Panc1 (cell line): ENCODE results near the gene SPHKAP. TPM values are rescaled to one million over a fixed set of nuclear protein-coding genes. Genes with fewer than 3 reads are reported as not detected.

Source experiments
- ATAC-seq: fragments of 200-7000 bp; cut with Tn5 transposase; 2 replicates; pipeline ENCODE4 v1.9.1; 2020; ENCODE audit warnings: mild to moderate bottlenecking, moderate library complexity
- BruUV-seq: library from RNA; stranded (reverse); fragments of 400-500 nt; replicated peaks from 2 replicates; lab custom pipeline; 2021; lab: Mats Ljungman, UMichigan
- CTCF ChIA-PET: fragments of 300-600 bp; sonication (Branson Sonifier 250); formaldehyde crosslinking; loops from one replicate; lab custom pipeline; 2022; ENCODE audit warnings: antibody characterized with exemption; lab: Charles Lee
- POLR2A ChIA-PET: fragments of 300-600 bp; sonication (Branson Sonifier 250); formaldehyde crosslinking; loops from one replicate; lab custom pipeline; 2022; ENCODE audit warnings: antibody characterized with exemption; lab: Charles Lee
- DNase-seq: peaks from one replicate; pipeline ENCODE4 v3.0.0-alpha.2; 2010; ENCODE audit warnings: low read depth, low spot score
- H3K27ac ChIP-seq: 2 replicates; pipeline ENCODE4 v1.5.1; 2011; ENCODE audit warnings: mild to moderate bottlenecking, low read length, inconsistent platforms
- H3K27me3 ChIP-seq: fragments of 200-500 bp; sonication (Bioruptor generic); 2 replicates; pipeline ENCODE4 v1.6.0; 2014; ENCODE audit warnings: low read length, inconsistent platforms; ENCODE audit not compliant: control insufficient read depth, insufficient read depth
- H3K36me3 ChIP-seq: fragments of 200-500 bp; sonication (Bioruptor generic); 2 replicates; pipeline ENCODE4 v1.5.1; 2014; ENCODE audit warnings: inconsistent platforms, mild to moderate bottlenecking, low read length, moderate library complexity; ENCODE audit not compliant: control insufficient read depth, insufficient read depth
- H3K4me1 ChIP-seq: 2 replicates; pipeline ENCODE4 v1.5.1; 2011; ENCODE audit warnings: inconsistent platforms, mild to moderate bottlenecking, low read length, moderate library complexity; ENCODE audit not compliant: control insufficient read depth, insufficient read depth
- H3K4me3 ChIP-seq, 2 experiments: 2 replicates each; pipeline ENCODE4 v1.5.1; 2011 to 2012; ENCODE audit warnings: low read depth in 2 of 2, low read length in 2 of 2, mild to moderate bottlenecking in 2 of 2, inconsistent platforms in 1 of 2, moderate library complexity in 1 of 2
- H3K9me3 ChIP-seq: fragments of 200-500 bp; sonication (Bioruptor generic); 2 replicates; pipeline ENCODE4 v1.5.1; 2014; ENCODE audit warnings: low read depth, mild to moderate bottlenecking, inconsistent platforms, low read length, moderate library complexity; ENCODE audit not compliant: control insufficient read depth, insufficient read depth
- POLR2AphosphoS5 ChIP-seq: IDR thresholded peaks from 2 replicates; pipeline ENCODE4 v1.6.1; 2012; ENCODE audit warnings: mild to moderate bottlenecking, low read depth, low read length, moderate library complexity
- SIN3A ChIP-seq: IDR thresholded peaks from 2 replicates; pipeline ENCODE4 v1.6.1; 2012; ENCODE audit warnings: low read depth, mild to moderate bottlenecking, low read length, moderate library complexity, borderline replicate concordance; ENCODE audit not compliant: insufficient read depth
- TCF7L2 ChIP-seq: IDR thresholded peaks from 2 replicates; pipeline ENCODE4 v1.6.1; 2011; ENCODE audit warnings: mild to moderate bottlenecking, low read depth, low read length, inconsistent platforms
- in situ Hi-C: cut with HindIII; loops from 2 replicates; pipeline ENCODE4 v1.10.0; 2016; ENCODE audit warnings: low sequenced_read_pairs, low pct_unique_long_range_greater_than_20kb
- intact Hi-C: fragments of 100-400 bp; cut with micrococcal nuclease; formaldehyde crosslinking; loops from one replicate; pipeline ENCODE4 v1.10.0; 2022; ENCODE audit not compliant: unreplicated experiment
- total RNA-seq: library from RNA; stranded (reverse); gene quantifications from one replicate; pipeline ENCODE4 v1.2.1, GENCODE V29; 2021; ENCODE audit not compliant: unreplicated experiment
- TF ChIP-seq, protein P1 (sequence below), 2 experiments: IDR thresholded peaks; 2 replicates each; pipeline ENCODE4 v1.6.1; 2011 to 2012; ENCODE audit warnings: low read depth in 2 of 2, control low read depth in 1 of 2, low read length in 1 of 2, mild to moderate bottlenecking in 1 of 2, moderate library complexity in 1 of 2; ENCODE audit not compliant: insufficient read depth in 1 of 2
- TF ChIP-seq, protein P2 (sequence below): fragments of 450-650 bp; IDR thresholded peaks from 2 replicates; pipeline ENCODE4 v1.5.1; 2017; ENCODE audit warnings: mild to moderate bottlenecking

SPHKAP gene
- total RNA-seq, 1 experiment from 2014 or later, result not detected

DNA sequence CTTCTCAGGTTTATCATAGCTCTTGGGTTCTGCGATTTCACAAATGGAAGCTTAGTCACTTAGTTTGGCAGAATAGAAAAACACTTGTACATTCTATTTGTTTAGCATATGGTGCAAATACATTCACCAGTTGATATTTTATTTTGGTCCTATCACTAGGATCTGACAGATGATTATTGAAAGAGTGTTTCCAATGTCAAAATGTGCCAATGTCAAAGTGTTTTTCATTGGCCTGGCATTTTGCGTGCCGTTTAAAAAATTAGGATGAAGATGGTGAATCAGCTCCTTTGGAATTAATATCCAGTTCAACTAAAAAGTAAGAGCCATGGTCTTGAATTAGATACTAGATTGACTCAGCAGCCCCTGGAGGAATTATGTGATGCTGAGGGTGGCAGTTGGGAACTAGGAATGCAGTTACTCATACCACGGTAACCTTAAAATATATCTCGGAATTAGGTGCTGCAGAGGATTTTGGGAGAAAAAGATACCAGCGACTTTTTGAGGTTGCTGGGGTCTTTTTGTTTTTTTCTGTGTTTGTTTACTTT is 87.0 kb downstream of the SPHKAP start:
- Histone ChIP-seq H3K9me3 (no peaks in the 10 kb centered on the region), H3K36me3 (no peaks in the 10 kb centered on the region), H3K27me3 (no peaks in the 10 kb centered on the region), H3K4me3 (no peak overlapping the region), H3K4me1 (no peaks in the 10 kb centered on the region), H3K27ac (no peak overlapping the region)
- ChIA-PET POLR2A (no interaction called here), CTCF (interaction anchor here (0.6 kb wide), 1 partner anchor 350 kb away, joined by 4 read pairs; no protein-coding TSS in a partner anchor)
- in situ Hi-C loops, result no loop called here
- intact Hi-C loops, result no loop called here
- BruUV-seq, result no TSS peak
- no peak for DNase-seq
- ATAC-seq, result no peak
- TF ChIP-seq, protein P1, sequence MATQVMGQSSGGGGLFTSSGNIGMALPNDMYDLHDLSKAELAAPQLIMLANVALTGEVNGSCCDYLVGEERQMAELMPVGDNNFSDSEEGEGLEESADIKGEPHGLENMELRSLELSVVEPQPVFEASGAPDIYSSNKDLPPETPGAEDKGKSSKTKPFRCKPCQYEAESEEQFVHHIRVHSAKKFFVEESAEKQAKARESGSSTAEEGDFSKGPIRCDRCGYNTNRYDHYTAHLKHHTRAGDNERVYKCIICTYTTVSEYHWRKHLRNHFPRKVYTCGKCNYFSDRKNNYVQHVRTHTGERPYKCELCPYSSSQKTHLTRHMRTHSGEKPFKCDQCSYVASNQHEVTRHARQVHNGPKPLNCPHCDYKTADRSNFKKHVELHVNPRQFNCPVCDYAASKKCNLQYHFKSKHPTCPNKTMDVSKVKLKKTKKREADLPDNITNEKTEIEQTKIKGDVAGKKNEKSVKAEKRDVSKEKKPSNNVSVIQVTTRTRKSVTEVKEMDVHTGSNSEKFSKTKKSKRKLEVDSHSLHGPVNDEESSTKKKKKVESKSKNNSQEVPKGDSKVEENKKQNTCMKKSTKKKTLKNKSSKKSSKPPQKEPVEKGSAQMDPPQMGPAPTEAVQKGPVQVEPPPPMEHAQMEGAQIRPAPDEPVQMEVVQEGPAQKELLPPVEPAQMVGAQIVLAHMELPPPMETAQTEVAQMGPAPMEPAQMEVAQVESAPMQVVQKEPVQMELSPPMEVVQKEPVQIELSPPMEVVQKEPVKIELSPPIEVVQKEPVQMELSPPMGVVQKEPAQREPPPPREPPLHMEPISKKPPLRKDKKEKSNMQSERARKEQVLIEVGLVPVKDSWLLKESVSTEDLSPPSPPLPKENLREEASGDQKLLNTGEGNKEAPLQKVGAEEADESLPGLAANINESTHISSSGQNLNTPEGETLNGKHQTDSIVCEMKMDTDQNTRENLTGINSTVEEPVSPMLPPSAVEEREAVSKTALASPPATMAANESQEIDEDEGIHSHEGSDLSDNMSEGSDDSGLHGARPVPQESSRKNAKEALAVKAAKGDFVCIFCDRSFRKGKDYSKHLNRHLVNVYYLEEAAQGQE (IDR thresholded peaks at IDR 0.05; ENCODE audit: insufficient read depth in 1 of 2, low read depth in 2 of 2, low read length in 1 of 2), result no peak
- no peak for TF ChIP-seq POLR2AphosphoS5
- TF ChIP-seq SIN3A, result no peak
- TF ChIP-seq, protein P2, sequence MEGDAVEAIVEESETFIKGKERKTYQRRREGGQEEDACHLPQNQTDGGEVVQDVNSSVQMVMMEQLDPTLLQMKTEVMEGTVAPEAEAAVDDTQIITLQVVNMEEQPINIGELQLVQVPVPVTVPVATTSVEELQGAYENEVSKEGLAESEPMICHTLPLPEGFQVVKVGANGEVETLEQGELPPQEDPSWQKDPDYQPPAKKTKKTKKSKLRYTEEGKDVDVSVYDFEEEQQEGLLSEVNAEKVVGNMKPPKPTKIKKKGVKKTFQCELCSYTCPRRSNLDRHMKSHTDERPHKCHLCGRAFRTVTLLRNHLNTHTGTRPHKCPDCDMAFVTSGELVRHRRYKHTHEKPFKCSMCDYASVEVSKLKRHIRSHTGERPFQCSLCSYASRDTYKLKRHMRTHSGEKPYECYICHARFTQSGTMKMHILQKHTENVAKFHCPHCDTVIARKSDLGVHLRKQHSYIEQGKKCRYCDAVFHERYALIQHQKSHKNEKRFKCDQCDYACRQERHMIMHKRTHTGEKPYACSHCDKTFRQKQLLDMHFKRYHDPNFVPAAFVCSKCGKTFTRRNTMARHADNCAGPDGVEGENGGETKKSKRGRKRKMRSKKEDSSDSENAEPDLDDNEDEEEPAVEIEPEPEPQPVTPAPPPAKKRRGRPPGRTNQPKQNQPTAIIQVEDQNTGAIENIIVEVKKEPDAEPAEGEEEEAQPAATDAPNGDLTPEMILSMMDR, result no peak
- TF ChIP-seq TCF7L2, result no peak

DNA sequence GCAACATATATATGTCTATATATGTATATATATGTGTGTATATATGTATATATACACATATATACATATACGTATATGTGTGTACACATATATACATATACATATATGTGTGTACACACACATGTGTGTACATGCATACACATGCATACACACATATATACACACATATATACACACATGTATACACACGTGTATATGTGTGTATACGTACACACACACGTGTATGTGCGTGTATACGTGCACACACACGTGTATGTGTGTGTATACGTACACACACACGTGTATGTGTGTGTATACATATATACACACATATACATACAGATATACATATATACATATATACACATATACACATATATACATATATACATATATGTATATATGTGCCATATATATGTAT is 89.4 kb downstream of the SPHKAP start:
- in situ Hi-C loops, result no loop called here
- no peaks in the 10 kb centered on the region for H3K4me1 ChIP-seq
- no peak overlapping the region for H3K27ac ChIP-seq
- no TSS peak for BruUV-seq
- H3K4me3 ChIP-seq, result no peak overlapping the region
- ChIA-PET CTCF (no interaction called here), POLR2A (no interaction called here)
- intact Hi-C loops, result no loop called here
- DNase-seq (no peak), ATAC-seq (no peak)
- no peaks in the 10 kb centered on the region for H3K27me3 ChIP-seq
- H3K36me3 ChIP-seq, result no peaks in the 10 kb centered on the region
- TF ChIP-seq POLR2AphosphoS5, result no peak
- TF ChIP-seq, protein P1 (IDR thresholded peaks at IDR 0.05; ENCODE audit: insufficient read depth in 1 of 2, low read depth in 2 of 2, low read length in 1 of 2), result no peak
- no peak for TF ChIP-seq TCF7L2
- H3K9me3 ChIP-seq, result no peaks in the 10 kb centered on the region
